GM21528 (cell line): ENCODE data around the gene TRIM69.

ENCODE experiments used
- ATAC-seq: cut with Tn5 transposase; IDR thresholded peaks from one replicate; pipeline ENCODE4 v1.9.1; 2021; ENCODE audit warnings: mild to moderate bottlenecking, moderate library complexity; ENCODE audit not compliant: unreplicated experiment, low FRiP score

The TRIM69 gene

GRCh38 chr15:44798826-44799225 is 62.5 kb downstream of the TRIM69 start:
- ATAC-seq, result no peak

GRCh38 chr15:44801364-44801763 is 65.0 kb downstream of the TRIM69 start:
- no peak for ATAC-seq

DNA sequence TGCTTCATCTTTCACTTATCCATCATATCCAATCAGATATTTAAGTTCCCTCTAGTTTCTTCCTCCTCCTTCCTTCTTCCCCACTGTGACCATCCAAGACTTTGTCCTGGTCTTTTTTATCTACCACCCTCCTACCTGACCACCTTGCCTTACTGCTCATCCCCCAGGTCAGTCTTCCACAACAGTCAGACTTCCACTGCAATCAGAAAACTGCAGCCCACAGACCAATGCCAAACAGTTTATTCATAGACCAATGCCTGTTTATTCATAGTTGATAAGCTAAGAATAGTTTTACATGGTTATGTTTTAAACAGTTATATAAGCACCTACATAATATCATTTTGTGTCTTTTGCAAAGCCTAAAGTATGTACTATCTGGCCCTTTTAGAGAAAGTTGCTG is 65.5 kb downstream of the TRIM69 start:
- no peak for ATAC-seq

DNA sequence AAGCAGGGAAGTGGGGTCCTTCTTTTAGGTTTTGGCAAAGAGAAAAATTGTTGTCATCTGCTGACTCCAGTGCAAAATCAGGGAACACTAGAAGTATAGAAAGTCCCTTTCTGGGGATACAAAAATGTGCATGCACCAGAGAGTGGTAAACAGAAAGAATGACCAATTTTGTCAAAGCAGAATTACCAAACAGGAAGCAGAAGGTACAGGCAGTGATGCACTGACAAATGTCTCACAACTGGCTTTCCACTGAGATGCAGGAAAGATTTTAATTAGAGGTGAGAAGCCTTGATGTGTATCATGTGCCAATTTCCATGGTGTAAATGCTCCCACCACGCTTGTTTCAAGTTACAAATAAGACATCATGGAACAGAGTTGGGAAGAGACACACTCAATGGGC is 66.0 kb downstream of the TRIM69 start:
- ATAC-seq, result no peak

- ATAC-seq, result no peak
Measured at GRCh38 chr15:44804298-44805046, 68.1 kb downstream of the TRIM69 start.

- ATAC-seq, result no peak
Measured at GRCh38 chr15:44808557-44808956, 72.2 kb downstream of the TRIM69 start.

GRCh38 chr15:44810237-44810636 is 73.9 kb downstream of the TRIM69 start:
- no peak for ATAC-seq

GRCh38 chr15:44811337-44811736 is 75.0 kb downstream of the TRIM69 start:
- ATAC-seq, result no peak

GRCh38 chr15:44812029-44812517 is 75.7 kb downstream of the TRIM69 start:
- no peak for ATAC-seq

- ATAC-seq, result no peak
Measured at GRCh38 chr15:44813231-44813630, 76.9 kb downstream of the TRIM69 start.
